Measurements from ENCODE around the gene ASXL1.
"Not testable (repeated sequence)": the region's sequence is repeated elsewhere in the genome, so short reads cannot be mapped to it uniquely, and the experiment has no call there.

The ASXL1 gene

DNA sequence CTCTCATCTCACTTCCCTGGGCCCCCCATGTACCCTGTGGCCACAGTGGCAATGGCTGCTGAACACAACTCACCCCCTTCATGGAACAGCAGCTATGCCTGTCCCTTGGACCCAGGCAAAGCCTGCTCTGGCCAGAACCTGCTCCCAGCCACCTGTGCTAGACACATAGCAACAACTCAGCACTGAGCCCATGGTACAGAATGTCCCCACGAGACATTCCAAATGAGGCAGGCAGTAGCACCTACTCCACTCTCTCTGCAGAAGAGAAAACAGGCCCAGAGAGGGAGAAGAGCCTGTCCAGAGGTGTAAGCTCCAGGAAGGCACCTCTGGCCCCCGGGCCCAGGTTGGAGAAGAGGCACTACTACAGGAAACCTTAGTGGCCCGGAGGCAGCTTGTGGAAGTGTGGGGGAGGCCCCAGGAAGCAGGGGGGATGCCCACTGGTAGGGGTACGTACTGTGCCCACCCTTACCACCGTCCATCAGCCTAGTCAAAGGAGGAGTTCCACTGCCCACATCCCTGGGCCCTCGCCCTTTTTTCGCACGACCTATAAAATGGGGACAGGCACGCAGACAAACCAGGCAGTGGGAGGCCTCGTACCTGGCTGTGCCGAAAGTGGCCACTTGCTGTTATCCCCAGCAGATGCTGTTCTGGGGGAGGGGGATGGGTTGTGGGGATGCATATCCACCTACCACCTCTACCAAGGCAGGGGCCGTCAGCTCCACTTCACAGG, 97.2 kb downstream of the ASXL1 start:
- DNase-seq, result no peak

DNA sequence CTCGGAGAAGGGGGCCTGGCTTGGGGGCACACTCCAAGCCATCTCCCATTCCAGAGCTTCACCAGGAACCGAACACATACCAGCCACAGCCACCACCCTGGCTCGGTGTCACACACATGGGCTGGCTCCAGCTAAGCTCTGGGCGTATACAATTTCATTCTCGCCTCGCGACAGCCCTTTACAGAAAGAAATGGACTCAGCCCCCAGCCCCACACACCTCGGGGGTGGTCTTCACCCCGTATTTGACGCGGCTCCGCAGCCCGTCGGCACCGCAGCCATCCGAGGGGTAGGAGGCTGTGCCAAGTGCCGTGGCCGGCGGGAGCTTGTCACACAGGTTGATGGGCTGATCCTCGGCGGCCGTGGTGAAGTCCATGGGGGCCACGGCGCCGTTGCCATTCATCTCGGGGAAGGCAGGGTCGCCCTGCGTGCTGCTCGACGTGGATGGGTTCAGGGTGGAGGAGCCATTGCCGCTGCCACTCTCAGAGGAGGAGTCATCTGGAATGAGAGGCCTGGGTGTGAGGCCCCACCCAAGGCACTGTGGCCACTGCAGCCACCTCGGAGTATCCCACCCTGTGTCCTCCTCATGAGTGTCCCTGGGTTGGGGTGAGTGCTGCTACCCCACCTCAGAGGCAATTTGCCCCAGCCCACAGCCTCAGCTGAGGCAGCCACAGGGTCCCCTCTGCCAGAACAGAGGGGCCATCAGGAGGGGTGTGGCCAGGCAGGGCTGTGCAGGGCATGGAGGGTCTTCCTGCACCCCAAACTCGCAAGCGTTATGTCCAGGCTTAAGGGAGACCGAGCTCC, 98.0 kb downstream of the ASXL1 start:
- no peak for DNase-seq

DNA sequence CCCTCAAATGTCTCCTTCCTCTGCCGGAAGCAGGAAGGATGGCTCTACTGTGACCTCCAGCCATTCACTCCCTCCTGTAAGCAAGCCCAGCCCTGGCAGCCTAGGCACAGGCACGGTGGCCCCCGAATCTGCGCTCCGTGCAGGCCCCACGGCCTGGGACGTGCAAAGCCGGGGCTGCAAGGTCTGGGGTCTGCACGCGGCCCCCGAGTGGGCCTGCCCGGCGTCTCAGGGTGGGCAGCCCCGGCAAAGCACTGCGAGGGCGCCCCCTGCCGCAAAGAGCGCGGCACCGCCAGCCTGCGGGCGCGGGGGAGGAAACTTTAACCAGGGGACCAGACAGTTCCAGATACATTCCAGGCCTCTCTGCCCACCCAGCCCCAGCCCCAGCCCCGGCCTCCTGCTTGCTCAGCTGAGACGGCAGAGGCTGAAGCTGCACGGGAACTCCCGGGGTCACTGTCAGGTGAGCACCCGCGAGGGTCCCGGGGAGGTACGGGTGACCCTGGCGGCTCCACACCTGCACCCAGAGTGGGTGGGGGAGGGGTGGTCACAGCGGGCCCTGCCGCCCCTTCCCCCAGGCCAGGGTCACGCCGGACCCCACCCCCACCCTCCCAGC, 98.8 kb downstream of the ASXL1 start:
- no peak for DNase-seq

DNA sequence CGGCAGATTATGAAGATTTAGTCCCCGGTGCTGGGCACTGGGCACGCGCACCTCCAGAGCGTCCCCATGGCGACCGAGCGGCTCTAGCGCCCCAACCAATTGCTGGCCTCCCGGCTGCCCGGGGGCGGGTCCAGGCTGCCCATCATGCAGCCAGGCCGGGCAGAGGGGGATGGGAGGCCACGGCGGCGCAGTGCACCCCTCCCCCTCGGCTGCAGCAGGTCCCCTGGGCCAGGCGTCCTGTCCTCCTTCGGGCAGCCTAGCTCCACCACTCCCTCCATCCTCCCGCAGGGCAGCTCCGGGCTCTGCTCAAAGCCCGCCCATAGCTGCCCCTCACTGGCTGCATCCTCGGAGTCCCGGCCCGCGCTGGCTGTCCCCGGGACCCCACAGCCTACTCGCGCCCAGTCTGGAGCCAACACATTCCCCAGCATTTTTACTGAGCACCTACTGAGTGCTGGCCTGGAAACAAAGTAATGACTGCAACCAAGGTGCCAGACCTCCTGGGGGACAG, 99.4 kb downstream of the ASXL1 start:
- no peak for DNase-seq

DNA sequence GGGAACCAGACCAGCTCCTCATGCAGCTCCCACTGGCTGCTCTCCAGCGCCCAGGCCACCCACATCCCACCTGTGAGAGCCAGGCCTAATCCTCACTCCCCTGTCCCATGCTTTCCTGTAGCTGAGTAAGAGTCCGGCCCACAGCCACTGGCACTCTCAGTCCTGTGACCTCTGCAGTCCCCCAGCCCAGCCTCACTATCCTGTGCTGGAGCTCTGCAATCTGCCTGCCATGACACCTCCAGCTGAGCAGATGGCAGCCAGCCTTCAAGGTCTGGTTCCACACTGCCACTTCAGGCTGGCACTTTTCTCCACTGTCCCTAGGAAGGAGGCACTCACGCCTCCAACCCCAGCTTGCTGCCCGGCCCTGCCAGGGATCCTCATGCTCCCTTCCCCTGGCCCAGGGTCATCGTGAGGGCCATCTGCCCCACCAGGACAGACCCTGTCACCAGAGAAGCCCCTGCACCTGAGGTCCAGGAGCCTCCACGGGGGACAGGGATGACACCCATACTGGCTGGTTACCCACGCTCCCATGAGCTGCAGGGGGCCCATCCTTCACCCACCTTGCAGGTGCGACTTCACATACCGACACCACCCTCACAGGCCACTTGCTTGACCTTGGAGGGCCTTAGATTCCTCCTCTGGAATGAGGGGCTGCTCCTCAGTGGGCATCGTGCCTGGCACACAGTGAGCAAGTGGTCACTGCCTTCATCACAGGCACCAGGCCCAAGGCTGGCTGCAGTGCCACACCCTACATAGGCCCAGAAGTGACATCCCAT, 100.1 kb downstream of the ASXL1 start:
- no peak for DNase-seq

DNA sequence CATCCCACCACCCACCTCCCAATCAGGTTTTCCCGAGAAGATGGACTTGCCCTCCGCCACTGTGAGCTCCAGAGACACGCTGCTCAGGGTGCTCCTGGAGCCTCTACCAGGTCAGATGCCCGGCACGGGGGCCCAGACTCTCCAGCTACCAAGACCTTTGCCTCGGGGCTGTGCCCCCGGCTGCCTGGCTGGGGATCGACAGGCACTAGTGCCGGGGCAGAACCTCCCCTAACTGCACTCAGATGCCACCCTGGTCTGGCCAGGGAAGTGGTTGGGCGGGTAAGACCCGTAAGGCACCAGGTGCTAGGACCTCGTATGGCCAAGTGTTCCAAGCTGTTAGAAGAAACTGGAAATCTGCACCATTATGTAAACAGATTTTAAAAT, 100.7 kb downstream of the ASXL1 start:
- no peak for DNase-seq

DNA sequence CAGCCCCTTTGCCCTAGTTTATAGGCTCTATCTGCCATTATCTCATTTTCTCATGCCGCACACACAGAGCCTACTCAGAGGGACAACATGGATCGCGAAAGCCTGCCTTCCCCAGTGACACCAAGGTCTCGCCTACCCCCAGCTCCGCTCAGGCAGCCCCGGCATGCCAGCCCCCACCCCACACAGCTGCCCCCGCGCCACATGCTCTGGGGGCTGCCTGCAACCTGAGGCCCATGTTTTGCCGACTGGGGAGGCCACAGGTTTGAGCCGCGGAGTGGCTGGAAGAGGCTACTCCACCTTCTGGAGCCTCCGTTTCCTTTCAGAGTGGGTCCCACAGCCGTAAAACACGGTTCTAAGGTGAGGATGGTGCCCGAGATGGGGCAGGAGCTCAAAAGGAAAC, 102.1 kb downstream of the ASXL1 start:
- no peak for DNase-seq

- DNase-seq, result no peak
Measured at GRCh38 chr20:32460683-32461320, 102.7 kb downstream of the ASXL1 start.

DNA sequence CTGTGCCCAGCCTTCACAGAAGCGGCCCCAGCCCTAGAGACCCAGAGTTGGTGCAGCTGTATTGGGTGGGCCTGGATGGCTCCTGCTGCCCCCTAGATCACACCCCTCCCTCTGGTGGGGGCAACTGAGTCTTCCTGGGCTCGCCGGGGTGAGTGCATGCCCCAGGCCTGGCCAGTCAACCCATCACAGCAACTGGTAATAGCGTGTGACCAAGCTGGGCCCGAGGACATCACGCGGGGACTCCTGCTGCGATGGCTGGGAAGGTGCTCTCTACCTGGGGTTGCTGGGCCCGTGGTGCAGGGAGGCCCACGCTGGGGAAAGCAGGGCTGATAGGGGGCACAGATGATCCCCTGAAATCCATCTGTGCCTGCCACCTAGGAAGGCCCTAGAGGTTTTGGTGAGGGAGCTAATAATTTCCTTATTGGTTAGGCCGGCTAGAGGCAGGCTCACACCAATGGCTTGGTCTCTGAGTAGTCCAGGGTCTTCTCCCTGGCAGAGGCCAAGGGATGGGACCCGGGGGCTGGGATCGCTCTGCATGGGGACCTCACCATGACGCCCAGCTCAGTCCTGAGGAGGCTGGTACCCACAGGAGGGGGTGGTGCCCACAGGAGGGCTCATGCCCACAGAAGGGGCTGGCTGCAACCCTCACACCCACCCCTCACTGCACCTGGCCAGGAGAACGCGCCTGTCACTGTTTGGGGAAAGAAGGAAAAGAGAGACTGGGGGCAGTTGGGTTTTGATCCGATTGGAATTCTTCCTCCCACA, 103.9 kb downstream of the ASXL1 start:
- DNase-seq, result no peak

- no peak for DNase-seq
Measured at GRCh38 chr20:32462900-32463641, 104.9 kb downstream of the ASXL1 start.

DNA sequence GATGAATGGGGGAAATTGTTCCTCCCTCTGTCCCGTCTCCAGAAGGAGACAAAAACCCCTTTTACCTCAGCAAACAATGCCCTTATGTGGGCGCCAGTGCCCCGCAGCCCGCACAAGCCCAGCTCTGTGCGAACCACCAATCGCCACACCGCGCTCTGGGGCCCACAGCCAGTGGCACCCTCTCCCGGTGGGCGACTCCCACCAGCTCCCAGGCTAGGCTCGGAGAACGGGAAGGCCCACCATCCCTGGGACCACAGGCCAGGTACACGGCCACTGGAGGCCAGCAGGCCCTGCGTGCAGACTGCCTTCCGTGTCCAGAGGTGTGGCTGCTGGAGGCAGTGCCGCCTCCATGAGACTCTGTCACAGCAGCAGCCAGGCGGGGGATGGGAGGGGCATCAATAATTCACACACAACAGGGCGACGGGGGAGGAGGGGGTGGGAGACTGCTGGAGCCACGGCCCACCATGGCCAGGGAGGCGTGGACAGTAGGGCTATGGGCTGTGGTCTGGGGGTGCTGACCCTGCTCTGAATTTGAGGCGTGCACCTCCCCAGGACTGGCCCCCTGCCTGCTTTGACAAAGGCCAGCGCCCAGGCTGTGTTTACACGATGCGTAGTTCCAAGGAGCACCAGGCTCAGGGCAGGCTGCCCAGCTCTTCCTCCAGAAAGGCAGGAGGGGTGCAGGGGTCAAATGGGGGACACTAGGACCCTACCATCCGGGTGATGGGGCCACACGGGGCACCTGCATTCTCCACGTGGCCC, 105.7 kb downstream of the ASXL1 start:
- DNase-seq, result no peak

- no peak for DNase-seq
Measured at GRCh38 chr20:32464401-32465091, 106.4 kb downstream of the ASXL1 start.

DNA sequence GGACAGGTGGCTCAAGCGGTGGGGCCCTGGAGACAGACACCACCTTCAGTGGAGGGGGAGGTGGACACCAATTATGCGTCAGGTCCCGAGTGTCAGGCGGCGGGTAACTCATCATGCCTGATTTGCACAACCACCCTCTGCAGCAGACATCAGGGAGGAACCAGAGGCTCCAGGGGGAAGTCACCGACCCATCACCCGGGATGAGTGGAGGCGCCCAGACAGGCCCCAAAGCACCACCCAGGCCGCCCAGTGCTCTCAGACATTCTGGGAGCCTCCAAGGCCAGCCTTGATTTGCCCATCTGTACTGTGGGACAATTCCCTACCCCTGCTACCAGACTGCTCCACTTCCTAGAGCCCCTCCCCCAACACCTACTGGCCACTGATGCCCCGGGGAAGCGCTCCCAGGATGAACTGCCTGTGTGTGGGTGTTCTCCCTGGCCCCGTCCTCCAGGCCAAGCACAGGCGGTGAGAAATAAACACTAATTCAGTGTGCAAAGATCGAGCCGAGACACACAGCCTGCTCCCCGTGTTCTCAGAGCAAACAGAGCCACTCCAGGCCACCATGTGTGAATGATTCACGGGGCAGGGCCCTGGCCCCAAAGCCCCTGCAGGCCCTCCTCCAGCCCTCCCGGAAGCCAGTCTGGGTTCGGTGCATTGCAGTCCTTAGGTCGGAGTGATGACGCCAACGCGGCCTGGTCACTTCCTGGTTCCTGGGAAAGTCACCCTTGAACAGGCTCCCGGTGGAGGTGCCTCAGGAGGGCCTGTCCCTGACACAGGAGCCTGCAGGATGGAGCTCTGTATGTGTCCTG, 107.2 kb downstream of the ASXL1 start:
- DNase-seq, result no peak

- not testable (repeated sequence) for DNase-seq
Measured at GRCh38 chr20:32465901-32466675, 108.0 kb downstream of the ASXL1 start.

- DNase-seq, result no peak
Measured at GRCh38 chr20:32466739-32467505, 108.8 kb downstream of the ASXL1 start.

GRCh38 chr20:32467506-32468312, 109.6 kb downstream of the ASXL1 start:
- no peak for DNase-seq

All from CD4-positive, alpha-beta T cell treated with Interleukin-17A for 1 hour (primary cell).